Measurements from ENCODE around the gene CNTN1.

- TF ChIP-seq CTCF (IDR thresholded peaks at IDR 0.05; ENCODE audit: poor library complexity, severe bottlenecking) (no peak), TAF1 (IDR thresholded peaks at IDR 0.05; ENCODE audit: low read depth) (no peak), REST (IDR thresholded peaks at IDR 0.05; ENCODE audit: borderline replicate concordance) (no peak), EZH2 (IDR thresholded peaks at IDR 0.05; ENCODE audit: borderline replicate concordance, insufficient read depth, low read length, poor library complexity, severe bottlenecking) (no peak), SMC3 (conservative IDR thresholded peaks at IDR 0.05; ENCODE audit: poor library complexity) (no peak), RAD21 (conservative IDR thresholded peaks at IDR 0.05) (no peak), POLR2AphosphoS5 (IDR thresholded peaks at IDR 0.05) (no peak), EP300 (conservative IDR thresholded peaks at IDR 0.05; ENCODE audit: poor library complexity, severe bottlenecking) (no peak), MXI1 (conservative IDR thresholded peaks at IDR 0.05; ENCODE audit: poor library complexity, severe bottlenecking) (no peak)
Observed at GRCh38 chr12:41058266-41058665, 366.0 kb downstream of the CNTN1 start.

Data from neural cell (in vitro differentiated cells).